ENCODE results near the gene STKLD1. TPM values are rescaled to one million over a fixed set of nuclear protein-coding genes. Genes with fewer than 3 reads are reported as not detected.
A peak's percentile ranks its signal among the peaks of the same experiment; 100 is the strongest.

The STKLD1 gene
- total RNA-seq, 4 donors from 2014 or later = 0.68 to 1.5 TPM; not detected in 2

DNA sequence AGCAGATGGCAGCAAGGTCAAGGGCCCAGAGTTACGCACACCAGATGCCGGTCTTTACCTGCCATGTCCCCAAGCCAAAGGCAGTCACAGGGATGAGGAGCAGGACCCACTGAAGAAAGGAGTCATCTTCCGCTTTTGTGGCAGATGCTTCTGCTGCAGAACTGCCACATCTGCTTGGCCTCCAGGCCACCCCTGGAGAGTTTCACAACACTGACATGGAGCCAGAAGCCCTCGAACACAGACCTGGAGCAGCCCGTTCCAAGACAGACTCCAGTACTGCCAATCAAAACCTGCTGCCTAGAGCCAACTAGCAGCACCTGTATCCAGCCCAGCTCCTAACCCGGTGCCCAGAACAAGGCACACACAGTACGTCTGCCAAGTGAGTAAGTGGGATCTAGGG lies 21.4 kb upstream of the STKLD1 start:
- peaks cover 12 to 28% (median 21%) of the 10 kb centered on the region in 4 donors for H3K4me1 ChIP-seq
- TF ChIP-seq POLR2A (IDR thresholded peaks at IDR 0.05) (no peak), EP300 (IDR thresholded peaks at IDR 0.05; ENCODE audit: low read depth) (no peak), CTCF (IDR thresholded peaks at IDR 0.05) (no peak), POLR2AphosphoS5 (IDR thresholded peaks at IDR 0.05) (no peak)
- intact Hi-C loops (cut with DNase I; ENCODE audit: low total_unique reads) = no loop called here
- no peaks in the 10 kb centered on the region for H3K27me3 ChIP-seq
- no peaks in the 10 kb centered on the region for H3K9me3 ChIP-seq
- WGBS, 2 donors (ENCODE audit: low coverage in 1 of 2) = 83% methylated on average over 7 of the region's 7 CpGs; no CpG with 5 or more reads in 1 of the 2 donors
- no peak overlapping the region for H3K27ac ChIP-seq
- H3K4me3 ChIP-seq = no peak overlapping the region
- in situ Hi-C loops (cut with MboI; ENCODE audit: low pct_ligation_motif_present in 1 of 4, low pct_unique_long_range_greater_than_20kb in 1 of 4, low sequenced_read_pairs in 3 of 4) = no loop called here
- DNase-seq = no peak
- peaks cover 0 to 27% (median 11%) of the 10 kb centered on the region in 4 donors for H3K36me3 ChIP-seq

DNA sequence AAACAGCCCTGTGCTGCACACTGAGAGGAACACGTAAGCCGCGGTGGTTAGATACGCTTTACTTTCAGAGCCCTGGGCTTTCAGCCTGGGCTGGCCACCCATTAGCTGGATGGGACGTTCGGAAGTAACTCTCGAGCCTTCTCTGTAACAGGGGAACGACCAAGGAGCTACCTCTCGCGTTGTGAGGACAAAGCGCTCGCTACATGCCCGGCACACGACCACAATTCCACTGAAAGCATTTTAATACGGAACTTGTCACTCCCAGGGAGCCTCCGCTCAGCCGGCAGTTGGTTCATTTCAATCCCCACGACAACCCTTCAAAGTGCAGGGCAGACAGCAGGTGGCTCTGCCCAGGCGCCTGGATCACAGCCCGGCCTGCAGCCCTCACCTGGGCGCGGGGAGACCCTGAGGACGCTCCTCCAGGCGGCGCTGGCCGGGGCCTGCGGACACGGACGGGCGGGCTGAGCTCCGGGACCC lies 20.2 kb upstream of the STKLD1 start:
- TF ChIP-seq EP300 (IDR thresholded peaks at IDR 0.05; ENCODE audit: low read depth) (no peak), POLR2A (IDR thresholded peaks at IDR 0.05) (no peak), POLR2AphosphoS5 (IDR thresholded peaks at IDR 0.05) (no peak), CTCF (IDR thresholded peaks at IDR 0.05) (no peak)
- Histone ChIP-seq H3K27me3 (no peaks in the 10 kb centered on the region), H3K27ac (peak overlapping the region; percentile 81 to 92 (median 86)), H3K4me3 (peak overlapping the region; percentile 77 to 95 (median 86)), H3K4me1 (peaks cover 12 to 25% (median 18%) of the 10 kb centered on the region in 4 donors), H3K36me3 (peaks cover 0 to 16% (median 5%) of the 10 kb centered on the region in 4 donors), H3K9me3 (no peaks in the 10 kb centered on the region)
- intact Hi-C loops (cut with DNase I; ENCODE audit: low total_unique reads) = no loop called here
- in situ Hi-C loops (cut with MboI; ENCODE audit: low pct_ligation_motif_present in 1 of 4, low pct_unique_long_range_greater_than_20kb in 1 of 4, low sequenced_read_pairs in 3 of 4) = no loop called here
- 1 to 5% methylated on average over 4 to 24 of the region's 31 CpGs for WGBS, 2 donors (ENCODE audit: low coverage in 1 of 2)
- DNase-seq = no peak

GRCh38 chr9:133356391-133357091 lies 19.6 kb upstream of the STKLD1 start, which contains the start of the genes SURF1 and SURF2:
SURF1 (minus strand) TSS chr9:133356487; CDS start chr9:133356453, 34 bp downstream.
SURF2 (plus strand) TSS chr9:133356550; CDS start chr9:133356593, 43 bp downstream.
- no peaks in the 10 kb centered on the region for H3K9me3 ChIP-seq
- peak; percentile 70 to 93 (median 88) for TF ChIP-seq POLR2AphosphoS5 (IDR thresholded peaks at IDR 0.05)
- TF ChIP-seq POLR2A (IDR thresholded peaks at IDR 0.05) = peak; percentile 51
- no peak for TF ChIP-seq EP300 (IDR thresholded peaks at IDR 0.05; ENCODE audit: low read depth)
- peak in 2 of 5 experiments; percentile 22 to 42 for TF ChIP-seq CTCF (IDR thresholded peaks at IDR 0.05)
- WGBS, 2 donors (ENCODE audit: low coverage in 1 of 2) = 0 to 1% methylated on average over 3 to 45 of the region's 78 CpGs
- intact Hi-C loops (cut with DNase I; ENCODE audit: low total_unique reads) (no loop called here), in situ Hi-C loops (cut with MboI; ENCODE audit: low pct_ligation_motif_present in 1 of 4, low pct_unique_long_range_greater_than_20kb in 1 of 4, low sequenced_read_pairs in 3 of 4) (no loop called here)
- H3K36me3 ChIP-seq = peaks cover 0 to 13% (median 5%) of the 10 kb centered on the region in 4 donors
- H3K27me3 ChIP-seq = no peaks in the 10 kb centered on the region
- DNase-seq = peak; percentile 93
- peaks cover 12 to 25% (median 18%) of the 10 kb centered on the region in 4 donors for H3K4me1 ChIP-seq
- H3K4me3 ChIP-seq = peak within 1 kb of the TSS; percentile 77 to 95 (median 86)
- peak within 1 kb of the TSS; percentile 81 to 92 (median 86) for H3K27ac ChIP-seq

DNA sequence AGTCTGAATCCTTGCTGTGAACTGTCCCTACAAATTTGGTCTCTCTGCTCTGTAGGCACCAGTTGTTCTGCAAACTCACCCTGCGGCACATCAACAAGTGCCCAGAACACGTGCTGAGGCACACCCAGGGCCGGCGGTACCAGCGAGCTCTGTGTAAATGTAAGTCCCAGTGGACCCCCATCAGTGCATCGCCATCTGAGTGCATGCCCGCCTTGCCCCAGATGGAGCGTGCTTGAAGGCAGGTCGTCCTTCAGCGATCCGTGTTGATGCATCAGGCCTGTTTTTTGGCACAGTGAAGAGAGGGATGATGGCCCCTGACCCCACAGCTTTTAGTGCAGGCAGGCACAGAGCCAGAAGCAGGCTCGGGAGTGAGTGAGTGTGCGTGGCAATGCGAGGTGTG lies 18.5 kb upstream of the STKLD1 start:
- Histone ChIP-seq H3K4me3 (no peak overlapping the region), H3K4me1 (peaks cover 12 to 25% (median 18%) of the 10 kb centered on the region in 4 donors), H3K27me3 (no peaks in the 10 kb centered on the region), H3K36me3 (peaks cover 0 to 12% (median 3%) of the 10 kb centered on the region in 4 donors), H3K9me3 (no peaks in the 10 kb centered on the region), H3K27ac (no peak overlapping the region)
- WGBS, 2 donors (ENCODE audit: low coverage in 1 of 2) = 87% methylated on average over 14 of the region's 14 CpGs; no CpG with 5 or more reads in 1 of the 2 donors
- DNase-seq = no peak
- intact Hi-C loops (cut with DNase I; ENCODE audit: low total_unique reads) = no loop called here
- in situ Hi-C loops (cut with MboI; ENCODE audit: low pct_ligation_motif_present in 1 of 4, low pct_unique_long_range_greater_than_20kb in 1 of 4, low sequenced_read_pairs in 3 of 4) = no loop called here
- TF ChIP-seq EP300 (IDR thresholded peaks at IDR 0.05; ENCODE audit: low read depth) (no peak), POLR2A (IDR thresholded peaks at IDR 0.05) (no peak), CTCF (IDR thresholded peaks at IDR 0.05) (no peak), POLR2AphosphoS5 (IDR thresholded peaks at IDR 0.05) (no peak)
